Caco-2 (cell line): ENCODE data around the gene PRRX2. TPM values are rescaled to one million over a fixed set of nuclear protein-coding genes. Genes with fewer than 3 reads are reported as not detected.

Experiments used
- BruUV-seq: library from RNA; stranded (reverse); fragments of 400-500 nt; replicated peaks from 2 replicates; lab custom pipeline; 2021; lab: Mats Ljungman, UMichigan
- CTCF ChIA-PET: fragments of 300-600 bp; sonication (Branson Sonifier 250); formaldehyde crosslinking; loops from one replicate; lab custom pipeline; 2022; ENCODE audit warnings: antibody characterized with exemption; lab: Charles Lee
- POLR2A ChIA-PET: fragments of 300-600 bp; sonication (Branson Sonifier 250); formaldehyde crosslinking; loops from one replicate; lab custom pipeline; 2022; ENCODE audit warnings: antibody characterized with exemption; lab: Charles Lee
- DNase-seq, 2 experiments: peaks; one replicate each; pipeline versions ENCODE4 v3.0.0 to v3.0.0-alpha.2; 2020 to 2022
- H3K27me3 ChIP-seq: replicated peaks from 2 replicates; pipeline ENCODE4 v1.6.0; 2011; ENCODE audit warnings: low read length; ENCODE audit not compliant: control insufficient read depth, insufficient read depth
- H3K36me3 ChIP-seq: 2 replicates; pipeline ENCODE4 v1.5.1; 2011; ENCODE audit warnings: low read length; ENCODE audit not compliant: control insufficient read depth, insufficient read depth
- H3K4me1 ChIP-seq: fragments of 250-450 bp; sonication (Bioruptor Pico); 2 replicates; pipeline ENCODE4 v1.5.1; 2020; ENCODE audit warnings: mild to moderate bottlenecking
- H3K4me3 ChIP-seq: 2 replicates; pipeline ENCODE4 v1.5.1; 2011; ENCODE audit warnings: low read depth, mild to moderate bottlenecking, control low read depth, low read length
- H3K9me3 ChIP-seq: fragments of 250-450 bp; sonication (Bioruptor Pico); 2 replicates; pipeline ENCODE4 v1.5.1; 2020; ENCODE audit warnings: mild to moderate bottlenecking, moderate library complexity
- H3K27ac Mint-ChIP-seq: one replicate; pipeline ENCODE4 v1.8.0; 2022; ENCODE audit warnings: mixed read lengths; ENCODE audit not compliant: unreplicated experiment
- H3K27me3 Mint-ChIP-seq: one replicate; pipeline ENCODE4 v1.8.0; 2022; ENCODE audit warnings: mixed read lengths; ENCODE audit not compliant: insufficient read depth, unreplicated experiment
- H3K36me3 Mint-ChIP-seq: one replicate; pipeline ENCODE4 v1.8.0; 2022; ENCODE audit warnings: mild to moderate bottlenecking, mixed read lengths; ENCODE audit not compliant: insufficient read depth, unreplicated experiment
- H3K4me1 Mint-ChIP-seq: one replicate; pipeline ENCODE4 v1.8.0; 2022; ENCODE audit warnings: low read depth, mixed read lengths; ENCODE audit not compliant: unreplicated experiment
- H3K4me3 Mint-ChIP-seq: one replicate; pipeline ENCODE4 v1.8.0; 2022; ENCODE audit warnings: mild to moderate bottlenecking, moderate library complexity, mixed read lengths; ENCODE audit not compliant: unreplicated experiment
- H3K9me3 Mint-ChIP-seq: one replicate; pipeline ENCODE4 v1.8.0; 2022; ENCODE audit warnings: mixed read lengths; ENCODE audit not compliant: unreplicated experiment
- CTCF ChIP-seq, 2 experiments: fragments of 200-600 bp in 1 of 2; IDR thresholded peaks; 1 replicate in 1 of 2; 2 replicates in 1 of 2; pipeline versions ENCODE4 v1.5.1 to v1.8.0; 2011 to 2022; ENCODE audit warnings: antibody characterized with exemption in 1 of 2, control low read depth in 1 of 2, inconsistent platforms in 1 of 2, low read depth in 1 of 2, low read length in 1 of 2, mild to moderate bottlenecking in 1 of 2, moderate library complexity in 1 of 2; ENCODE audit not compliant: insufficient read depth in 1 of 2, severe bottlenecking in 1 of 2, unreplicated experiment in 1 of 2
- intact Hi-C: fragments of 100-400 bp; cut with micrococcal nuclease; formaldehyde crosslinking; loops from one replicate; pipeline ENCODE4 v1.10.0; 2022; ENCODE audit not compliant: unreplicated experiment
- total RNA-seq: library from RNA; stranded (reverse); gene quantifications from 2 replicates; pipeline ENCODE4 v1.2.3, GENCODE V29; 2022

Gene PRRX2
- total RNA-seq, 1 experiment from 2014 or later, result not detected

GRCh38 chr9:129637102-129637501 is 28.3 kb upstream of the PRRX2 start:
- no peak for DNase-seq
- Histone ChIP-seq H3K4me1 (peaks cover 3% of the 10 kb centered on the region; the same call in 1 of the 2 replicates), H3K4me3 (no peak overlapping the region), H3K27me3 (no peaks in the 10 kb centered on the region), H3K36me3 (peaks cover 2% of the 10 kb centered on the region), H3K9me3 (no peaks in the 10 kb centered on the region)
- H3K36me3 Mint-ChIP-seq, result peaks cover 80% of the 10 kb centered on the region
- ChIA-PET CTCF (no interaction called here), POLR2A (no interaction called here)
- no peaks in the 10 kb centered on the region for H3K27me3 Mint-ChIP-seq
- intact Hi-C loops, result no loop called here
- no peak for TF ChIP-seq CTCF (IDR thresholded peaks at IDR 0.05; ENCODE audit: insufficient read depth in 1 of 2, low read depth in 1 of 2, low read length in 1 of 2, severe bottlenecking in 1 of 2, unreplicated experiment in 1 of 2)
- no TSS peak for BruUV-seq
- H3K9me3 Mint-ChIP-seq, result no peaks in the 10 kb centered on the region
- H3K4me3 Mint-ChIP-seq, result no peak overlapping the region
- peaks cover 6% of the 10 kb centered on the region for H3K4me1 Mint-ChIP-seq
- H3K27ac Mint-ChIP-seq, result no peak overlapping the region

- H3K36me3 Mint-ChIP-seq, result peaks cover 78% of the 10 kb centered on the region
- no peaks in the 10 kb centered on the region for H3K27me3 Mint-ChIP-seq
- intact Hi-C loops, result no loop called here
- no peak for TF ChIP-seq CTCF (IDR thresholded peaks at IDR 0.05; ENCODE audit: insufficient read depth in 1 of 2, low read depth in 1 of 2, low read length in 1 of 2, severe bottlenecking in 1 of 2, unreplicated experiment in 1 of 2)
- BruUV-seq, result TSS peak; percentile 1
- DNase-seq, result no peak
- H3K4me3 ChIP-seq, result no peak overlapping the region
- peak overlapping the region; percentile 12 for H3K27ac Mint-ChIP-seq
- no peaks in the 10 kb centered on the region for H3K9me3 Mint-ChIP-seq
- H3K9me3 ChIP-seq, result no peaks in the 10 kb centered on the region
- no peaks in the 10 kb centered on the region for H3K27me3 ChIP-seq
- H3K4me1 Mint-ChIP-seq, result peaks cover 6% of the 10 kb centered on the region
- ChIA-PET CTCF (interaction anchor here (0.6 to 1.2 kb wide), 2 partner anchors 12 to 27 kb away, joined by 3 to 4 read pairs; partner anchors contain the start of gene NTMT1), POLR2A (interaction anchor here (0.5 kb wide), 1 partner anchor 224 kb away, joined by 4 read pairs; no protein-coding TSS in a partner anchor)
- H3K4me1 ChIP-seq, result peaks cover 3% of the 10 kb centered on the region; the same call in 1 of the 2 replicates
- H3K4me3 Mint-ChIP-seq, result no peak overlapping the region
- no peaks in the 10 kb centered on the region; the same call in none of the 2 replicates for H3K36me3 ChIP-seq
Measured at GRCh38 chr9:129637673-129638439, 27.6 kb upstream of the PRRX2 start.

- H3K36me3 ChIP-seq, result no peaks in the 10 kb centered on the region; the same call in 1 of the 2 replicates
- intact Hi-C loops, result no loop called here
- no TSS peak for BruUV-seq
- peaks cover 3% of the 10 kb centered on the region; the same call in 1 of the 2 replicates for H3K4me1 ChIP-seq
- no peaks in the 10 kb centered on the region for H3K27me3 Mint-ChIP-seq
- no peak overlapping the region for H3K27ac Mint-ChIP-seq
- no peaks in the 10 kb centered on the region for H3K9me3 ChIP-seq
- H3K4me1 Mint-ChIP-seq, result peaks cover 6% of the 10 kb centered on the region
- DNase-seq, result no peak
- peaks cover 68% of the 10 kb centered on the region for H3K36me3 Mint-ChIP-seq
- H3K9me3 Mint-ChIP-seq, result no peaks in the 10 kb centered on the region
- H3K4me3 ChIP-seq, result no peak overlapping the region
- CTCF ChIA-PET, result interaction anchor here (0.6 to 1.6 kb wide), 4 partner anchors 9 to 144 kb away, joined by 3 to 5 read pairs (median 4); no protein-coding TSS in a partner anchor
- H3K27me3 ChIP-seq, result no peaks in the 10 kb centered on the region
- H3K4me3 Mint-ChIP-seq, result no peak overlapping the region
- POLR2A ChIA-PET, result no interaction called here
- TF ChIP-seq CTCF (IDR thresholded peaks at IDR 0.05; ENCODE audit: insufficient read depth in 1 of 2, low read depth in 1 of 2, low read length in 1 of 2, severe bottlenecking in 1 of 2, unreplicated experiment in 1 of 2), result no peak
Measured at GRCh38 chr9:129639034-129639630, 26.3 kb upstream of the PRRX2 start.
